Left lung (tissue), 10 donors: ENCODE measurements around the gene GPAM. TPM values are rescaled to one million over a fixed set of nuclear protein-coding genes. Genes with fewer than 3 reads are reported as not detected.

ENCODE experiments used
- ATAC-seq: fragments of 200-7000 bp; cut with Tn5 transposase; one replicate; pipeline ENCODE4 v1.9.1; 2020; ENCODE audit warnings: moderate library complexity
- DNase-seq, 4 donors: peaks; one replicate each; pipeline ENCODE4 v3.0.0-alpha.2; 2013 to 2020
- H3K27ac ChIP-seq, 2 donors: fragments of 200-600 bp; sonication (generic) in 1 of 2; one replicate each; pipeline versions ENCODE4 v1.5.0 to v1.8.0; 2020 to 2021
- H3K27me3 ChIP-seq, 2 donors: fragments of 200-600 bp; sonication (generic) in 1 of 2; one replicate each; pipeline versions ENCODE4 v1.5.0 to v1.8.0; 2020 to 2021
- H3K36me3 ChIP-seq, 2 donors: fragments of 200-600 bp; sonication (generic) in 1 of 2; one replicate each; pipeline versions ENCODE4 v1.5.0 to v1.8.0; 2020 to 2021
- H3K4me1 ChIP-seq, 2 donors: fragments of 200-600 bp; one replicate each; pipeline ENCODE4 v1.8.0; 2021
- H3K4me3 ChIP-seq, 2 donors: fragments of 200-600 bp; sonication (generic) in 1 of 2; one replicate each; pipeline versions ENCODE4 v1.5.0 to v1.8.0; 2020 to 2021; ENCODE audit warnings: mild to moderate bottlenecking in 1 of 2
- H3K9me3 ChIP-seq, 2 donors: fragments of 200-600 bp; sonication (generic) in 1 of 2; one replicate each; pipeline versions ENCODE4 v1.5.0 to v1.8.0; 2020 to 2021
- CTCF ChIP-seq, 2 donors: fragments of 200-600 bp; sonication (generic) in 1 of 2; IDR thresholded peaks; one replicate each; pipeline versions ENCODE4 v1.5.0 to v1.8.0; 2021; ENCODE audit warnings: antibody characterized with exemption in 2 of 2
- intact Hi-C, 2 donors: fragments of 100-400 bp; cut with DNase I; formaldehyde crosslinking; loops; one replicate each; pipeline versions ENCODE4 v1.11.2 to v1.14.2; 2022
- polyA plus RNA-seq, 6 donors: library from polyadenylated mRNA; unstranded; fragments of 120-200 nt; gene quantifications; one replicate each; pipeline ENCODE4 v1.2.1, GENCODE V29; 2013; ENCODE audit not compliant: insufficient read length in 6 of 6
- total RNA-seq, 2 donors: library from RNA; stranded (reverse); fragmentation: NEBNext Ultra II Directional; extraction: Animal tissue kit (Norgen Biotek cat#: 25700); gene quantifications; one replicate each; pipeline ENCODE4 v1.2.1, GENCODE V29; 2021
- donor health status: DM: no; HTN: yes; CAD: no.
- donor health status: DM: no; HTN: no; CAD: no.

GPAM gene
- total and polyA plus RNA-seq, 8 donors, result 11.2 to 19.0 (median 17.0) TPM

- DNase-seq, result no peak
- Histone ChIP-seq H3K4me3 (no peak overlapping the region), H3K27me3 (no peaks in the 10 kb centered on the region), H3K9me3 (no peaks in the 10 kb centered on the region), H3K4me1 (peaks cover 0 to 5% of the 10 kb centered on the region in 2 donors), H3K27ac (no peak overlapping the region), H3K36me3 (no peaks in the 10 kb centered on the region)
- ATAC-seq, result no peak
- no peak for TF ChIP-seq CTCF (IDR thresholded peaks at IDR 0.05)
- intact Hi-C loops, result no loop called here
These were observed 46.9 kb downstream of the GPAM start for GRCh38 chr10:112136486-112137153.

DNA sequence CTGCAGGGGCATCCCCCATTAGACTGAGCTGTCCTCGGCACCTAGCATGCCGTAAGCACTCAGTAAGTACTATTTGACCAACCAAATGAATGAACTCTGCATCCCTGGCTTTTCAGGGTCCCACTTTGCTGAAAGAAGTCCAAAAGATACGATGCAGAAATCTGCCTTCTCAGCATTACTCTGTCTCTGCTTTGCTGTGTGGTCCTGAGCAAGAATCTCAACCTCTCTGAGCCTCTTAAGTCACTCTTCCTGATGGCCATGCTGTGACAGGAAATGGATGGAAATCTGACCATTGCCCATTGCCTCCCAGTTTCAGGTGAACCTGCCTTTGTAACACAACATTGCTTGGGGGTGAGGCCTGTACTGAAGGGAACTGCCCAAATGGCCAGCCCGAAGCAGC is 48.0 kb downstream of the GPAM start:
- DNase-seq (no peak), ATAC-seq (no peak)
- no peak for TF ChIP-seq CTCF (IDR thresholded peaks at IDR 0.05)
- H3K27me3 ChIP-seq, result no peaks in the 10 kb centered on the region
- no peaks in the 10 kb centered on the region for H3K9me3 ChIP-seq
- no peak overlapping the region for H3K27ac ChIP-seq
- intact Hi-C loops, result no loop called here
- H3K36me3 ChIP-seq, result no peaks in the 10 kb centered on the region
- H3K4me1 ChIP-seq, result peaks cover 0 to 5% of the 10 kb centered on the region in 2 donors
- no peak overlapping the region for H3K4me3 ChIP-seq

GRCh38 chr10:112132435-112132834 is 51.1 kb downstream of the GPAM start:
- no peak overlapping the region for H3K4me3 ChIP-seq
- no peaks in the 10 kb centered on the region for H3K36me3 ChIP-seq
- H3K9me3 ChIP-seq, result no peaks in the 10 kb centered on the region
- TF ChIP-seq CTCF (IDR thresholded peaks at IDR 0.05), result no peak
- no peaks in the 10 kb centered on the region for H3K4me1 ChIP-seq
- H3K27ac ChIP-seq, result no peak overlapping the region
- no peak for DNase-seq
- no peak for ATAC-seq
- intact Hi-C loops, result no loop called here
- no peaks in the 10 kb centered on the region for H3K27me3 ChIP-seq

DNA sequence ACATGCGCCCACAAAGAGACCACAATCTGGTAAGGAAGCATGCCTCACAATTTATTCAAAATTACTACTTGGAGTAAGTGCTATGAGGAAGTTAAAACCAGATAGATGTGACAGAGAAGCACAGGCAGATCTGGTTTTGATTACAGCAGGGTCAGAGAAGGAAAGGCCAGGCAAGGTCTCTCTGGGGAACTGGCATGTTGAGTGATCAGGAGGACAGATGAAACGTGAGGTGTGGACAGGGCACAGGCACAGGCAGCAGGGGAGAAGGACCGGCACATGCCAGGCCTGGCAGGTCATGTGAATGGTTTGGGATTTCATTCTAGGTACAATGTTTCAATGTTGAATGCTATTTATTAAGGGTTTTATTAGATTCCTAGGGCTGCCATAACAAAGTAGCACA is 51.6 kb downstream of the GPAM start:
- H3K4me1 ChIP-seq, result no peaks in the 10 kb centered on the region
- no peak overlapping the region for H3K27ac ChIP-seq
- DNase-seq (no peak), ATAC-seq (no peak)
- no peaks in the 10 kb centered on the region for H3K27me3 ChIP-seq
- no peak overlapping the region for H3K4me3 ChIP-seq
- H3K36me3 ChIP-seq, result no peaks in the 10 kb centered on the region
- intact Hi-C loops, result no loop called here
- H3K9me3 ChIP-seq, result no peaks in the 10 kb centered on the region
- TF ChIP-seq CTCF (IDR thresholded peaks at IDR 0.05), result no peak

GRCh38 chr10:112131346-112131745 is 52.2 kb downstream of the GPAM start:
- DNase-seq (no peak), ATAC-seq (no peak)
- Histone ChIP-seq H3K4me3 (no peak overlapping the region), H3K36me3 (no peaks in the 10 kb centered on the region), H3K9me3 (no peaks in the 10 kb centered on the region), H3K27ac (no peak overlapping the region), H3K4me1 (no peaks in the 10 kb centered on the region), H3K27me3 (no peaks in the 10 kb centered on the region)
- no peak for TF ChIP-seq CTCF (IDR thresholded peaks at IDR 0.05)
- intact Hi-C loops, result no loop called here
